Left lung (tissue), 14 donors: Measurements from ENCODE around the gene KLHL17. TPM values are rescaled to one million over a fixed set of nuclear protein-coding genes. Genes with fewer than 3 reads are reported as not detected.
A peak's percentile ranks its signal among the peaks of the same experiment; 100 is the strongest.

Source experiments
- ATAC-seq: fragments of 200-7000 bp; cut with Tn5 transposase; one replicate; pipeline ENCODE4 v1.9.1; 2020; ENCODE audit warnings: moderate library complexity
- DNase-seq, 4 donors: peaks; one replicate each; pipeline ENCODE4 v3.0.0-alpha.2; 2013 to 2020
- H3K27ac ChIP-seq, 2 donors: fragments of 200-600 bp; sonication (generic) in 1 of 2; one replicate each; pipeline versions ENCODE4 v1.5.0 to v1.8.0; 2020 to 2021
- H3K27me3 ChIP-seq, 2 donors: fragments of 200-600 bp; sonication (generic) in 1 of 2; one replicate each; pipeline versions ENCODE4 v1.5.0 to v1.8.0; 2020 to 2021
- H3K36me3 ChIP-seq, 2 donors: fragments of 200-600 bp; sonication (generic) in 1 of 2; one replicate each; pipeline versions ENCODE4 v1.5.0 to v1.8.0; 2020 to 2021
- H3K4me1 ChIP-seq, 2 donors: fragments of 200-600 bp; one replicate each; pipeline ENCODE4 v1.8.0; 2021
- H3K4me3 ChIP-seq, 2 donors: fragments of 200-600 bp; sonication (generic) in 1 of 2; one replicate each; pipeline versions ENCODE4 v1.5.0 to v1.8.0; 2020 to 2021; ENCODE audit warnings: mild to moderate bottlenecking in 1 of 2
- H3K9me3 ChIP-seq, 2 donors: fragments of 200-600 bp; sonication (generic) in 1 of 2; one replicate each; pipeline versions ENCODE4 v1.5.0 to v1.8.0; 2020 to 2021
- CTCF ChIP-seq, 2 donors: fragments of 200-600 bp; sonication (generic) in 1 of 2; IDR thresholded peaks; one replicate each; pipeline versions ENCODE4 v1.5.0 to v1.8.0; 2021; ENCODE audit warnings: antibody characterized with exemption in 2 of 2
- intact Hi-C, 2 donors: fragments of 100-400 bp; cut with DNase I; formaldehyde crosslinking; loops; one replicate each; pipeline versions ENCODE4 v1.11.2 to v1.14.2; 2022
- long read RNA-seq, 12 donors: library from polyadenylated mRNA in 2 of 12; unstranded in 2 of 12; transcript quantifications; one replicate each; pipeline ENCODE4 v2.0.0 and lab custom pipeline, GENCODE V29; 2019 to 2026
- polyA plus RNA-seq, 6 donors: library from polyadenylated mRNA; unstranded; fragments of 120-200 nt; gene quantifications; one replicate each; pipeline ENCODE4 v1.2.1, GENCODE V29; 2013; ENCODE audit not compliant: insufficient read length in 6 of 6
- total RNA-seq, 2 donors: library from RNA; stranded (reverse); fragmentation: NEBNext Ultra II Directional; extraction: Animal tissue kit (Norgen Biotek cat#: 25700); gene quantifications; one replicate each; pipeline ENCODE4 v1.2.1, GENCODE V29; 2021
- donor health status: DM: no; HTN: yes; CAD: no.
- donor health status: DM: no; HTN: no; CAD: no.

Gene KLHL17
- total RNA-seq: 10 to 100 TPM; 11.8 to 17.9 TPM
- polyA plus RNA-seq: 10 to 100 TPM in 4 of 6 donors, 1 to 10 TPM in 2; 8.3 to 16.8 (median 11.2) TPM
- long read RNA-seq, donor 1: 0 reads
- long read RNA-seq, donor 2: 0 reads
- long read RNA-seq, donor 3: 0 reads
- long read RNA-seq, donor 4, partial matches to known transcripts: 1 of 1 reads
- long read RNA-seq, donor 4, other reads (novel, unspliced or antisense): 0 of 1 reads
- long read RNA-seq, donor 5, partial matches to known transcripts: 0 of 1 reads
- long read RNA-seq, donor 5, other reads (novel, unspliced or antisense): 0 of 1 reads
- long read RNA-seq, donor 6: 0 reads
- long read RNA-seq, donor 7: 0 reads
- long read RNA-seq, donor 8, partial matches to known transcripts: 0 of 1 reads
- long read RNA-seq, donor 8, other reads (novel, unspliced or antisense): 0 of 1 reads
- long read RNA-seq, donor 9: 0 reads
- long read RNA-seq, donor 10, partial matches to known transcripts: 0 of 1 reads
- long read RNA-seq, donor 10, other reads (novel, unspliced or antisense): 1 of 1 reads
- long read RNA-seq, donor 11, partial matches to known transcripts: 0 of 2 reads
- long read RNA-seq, donor 11, other reads (novel, unspliced or antisense): 0 of 2 reads
- long read RNA-seq, donor 12: 0 reads

GRCh38 chr1:960363-961131 is at the start of gene KLHL17:
TSS of gene KLHL17 (plus strand) at chr1:960584. CDS start at chr1:960694, 110 bp downstream.
- ATAC-seq (peak; percentile 70), DNase-seq (peak in 3 of 4 donors; percentile 41 to 98 (median 78))
- H3K27me3 ChIP-seq: peaks cover 0 to 14% of the 10 kb centered on the region in 2 donors
- no peaks in the 10 kb centered on the region for H3K9me3 ChIP-seq
- H3K4me1 ChIP-seq: peaks cover 7 to 44% of the 10 kb centered on the region in 2 donors
- H3K4me3 ChIP-seq: peak within 1 kb of the TSS; percentile 73 to 100
- no peak within 1 kb of the TSS for H3K27ac ChIP-seq
- no peak for TF ChIP-seq CTCF (IDR thresholded peaks at IDR 0.05)
- peaks cover 0 to 42% of the 10 kb centered on the region in 2 donors for H3K36me3 ChIP-seq
- intact Hi-C loops: no loop called here

GRCh38 chr1:910881-911721 is 49.3 kb upstream of the KLHL17 start:
- intact Hi-C loops: no loop called here
- no peaks in the 10 kb centered on the region for H3K9me3 ChIP-seq
- no peak overlapping the region for H3K27ac ChIP-seq
- no peaks in the 10 kb centered on the region for H3K36me3 ChIP-seq
- no peak for ATAC-seq
- peak in 2 of 4 donors; percentile 29 to 51 for DNase-seq
- no peak for TF ChIP-seq CTCF (IDR thresholded peaks at IDR 0.05)
- no peak overlapping the region for H3K4me3 ChIP-seq
- peaks cover 10 to 88% of the 10 kb centered on the region in 2 donors for H3K27me3 ChIP-seq
- peaks cover 3 to 9% of the 10 kb centered on the region in 2 donors for H3K4me1 ChIP-seq

- H3K36me3 ChIP-seq: no peaks in the 10 kb centered on the region
- TF ChIP-seq CTCF (IDR thresholded peaks at IDR 0.05): no peak
- no peak overlapping the region for H3K27ac ChIP-seq
- ATAC-seq (no peak), DNase-seq (peak in 2 of 4 donors; percentile 30 to 37)
- intact Hi-C loops: no loop called here
- H3K27me3 ChIP-seq: peaks cover 10 to 88% of the 10 kb centered on the region in 2 donors
- no peak overlapping the region for H3K4me3 ChIP-seq
- H3K9me3 ChIP-seq: no peaks in the 10 kb centered on the region
- peaks cover 0 to under 1% of the 10 kb centered on the region in 2 donors for H3K4me1 ChIP-seq
These were observed 48.3 kb upstream of the KLHL17 start for GRCh38 chr1:911875-912739.

- Histone ChIP-seq H3K27ac (no peak overlapping the region), H3K36me3 (no peaks in the 10 kb centered on the region), H3K9me3 (no peaks in the 10 kb centered on the region), H3K4me1 (no peaks in the 10 kb centered on the region), H3K4me3 (no peak overlapping the region), H3K27me3 (peaks cover 10 to 88% of the 10 kb centered on the region in 2 donors)
- ATAC-seq: no peak
- peak in 2 of 4 donors; percentile 32 to 72 for DNase-seq
- intact Hi-C loops: no loop called here
- no peak for TF ChIP-seq CTCF (IDR thresholded peaks at IDR 0.05)
These were observed 47.6 kb upstream of the KLHL17 start for GRCh38 chr1:912740-913301.
